Liver (tissue), 3 donors: ENCODE data around the gene SPATA31A6.
"Not testable (repeated sequence)": the region's sequence is repeated elsewhere in the genome, so short reads cannot be mapped to it uniquely, and the experiment has no call there.

ENCODE experiments used
- ATF3 ChIP-seq: IDR thresholded peaks from 2 replicates; pipeline ENCODE4 v1.6.1; 2016; ENCODE audit warnings: antibody characterized with exemption
- FOXA1 ChIP-seq: IDR thresholded peaks from 2 replicates; pipeline ENCODE4 v1.6.1; 2016; ENCODE audit warnings: antibody characterized with exemption
- JUND ChIP-seq, 2 donors: IDR thresholded peaks; 2 replicates each; pipeline ENCODE4 v1.6.1; 2016; ENCODE audit warnings: antibody characterized with exemption in 2 of 2
- RAD21 ChIP-seq, 2 donors: IDR thresholded peaks; 2 replicates each; pipeline ENCODE4 v1.6.1; 2016; ENCODE audit warnings: antibody characterized with exemption in 2 of 2, mild to moderate bottlenecking in 2 of 2
- SP1 ChIP-seq: IDR thresholded peaks from 2 replicates; pipeline ENCODE4 v1.6.1; 2018; ENCODE audit warnings: antibody characterized with exemption, mild to moderate bottlenecking
- TAF1 ChIP-seq: conservative IDR thresholded peaks from 2 replicates; pipeline ENCODE4 v1.6.1; 2016; ENCODE audit warnings: antibody characterized with exemption, mild to moderate bottlenecking
- YY1 ChIP-seq: IDR thresholded peaks from 2 replicates; pipeline ENCODE4 v1.6.1; 2016; ENCODE audit warnings: antibody characterized with exemption, mild to moderate bottlenecking
- TF ChIP-seq, protein P1 (sequence below): fragments of 150-350 bp; IDR thresholded peaks from 2 replicates; pipeline ENCODE4 v1.5.1; 2017; ENCODE audit warnings: improper control_type of control experiment, low read depth, low read length; ENCODE audit not compliant: missing input control
- TF ChIP-seq, protein P2 (sequence below): IDR thresholded peaks from 2 replicates; pipeline ENCODE4 v1.6.1; 2016; ENCODE audit warnings: antibody characterized with exemption
- donor health status: healthy.
- donor health status: healthy.

- not testable (repeated sequence) for TF ChIP-seq TAF1; RAD21 (IDR thresholded peaks at IDR 0.05); FOXA1; JUND (IDR thresholded peaks at IDR 0.05); ATF3; YY1; SP1
- TF ChIP-seq, protein P1, sequence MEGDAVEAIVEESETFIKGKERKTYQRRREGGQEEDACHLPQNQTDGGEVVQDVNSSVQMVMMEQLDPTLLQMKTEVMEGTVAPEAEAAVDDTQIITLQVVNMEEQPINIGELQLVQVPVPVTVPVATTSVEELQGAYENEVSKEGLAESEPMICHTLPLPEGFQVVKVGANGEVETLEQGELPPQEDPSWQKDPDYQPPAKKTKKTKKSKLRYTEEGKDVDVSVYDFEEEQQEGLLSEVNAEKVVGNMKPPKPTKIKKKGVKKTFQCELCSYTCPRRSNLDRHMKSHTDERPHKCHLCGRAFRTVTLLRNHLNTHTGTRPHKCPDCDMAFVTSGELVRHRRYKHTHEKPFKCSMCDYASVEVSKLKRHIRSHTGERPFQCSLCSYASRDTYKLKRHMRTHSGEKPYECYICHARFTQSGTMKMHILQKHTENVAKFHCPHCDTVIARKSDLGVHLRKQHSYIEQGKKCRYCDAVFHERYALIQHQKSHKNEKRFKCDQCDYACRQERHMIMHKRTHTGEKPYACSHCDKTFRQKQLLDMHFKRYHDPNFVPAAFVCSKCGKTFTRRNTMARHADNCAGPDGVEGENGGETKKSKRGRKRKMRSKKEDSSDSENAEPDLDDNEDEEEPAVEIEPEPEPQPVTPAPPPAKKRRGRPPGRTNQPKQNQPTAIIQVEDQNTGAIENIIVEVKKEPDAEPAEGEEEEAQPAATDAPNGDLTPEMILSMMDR, result not testable (repeated sequence)
- TF ChIP-seq, protein P2, sequence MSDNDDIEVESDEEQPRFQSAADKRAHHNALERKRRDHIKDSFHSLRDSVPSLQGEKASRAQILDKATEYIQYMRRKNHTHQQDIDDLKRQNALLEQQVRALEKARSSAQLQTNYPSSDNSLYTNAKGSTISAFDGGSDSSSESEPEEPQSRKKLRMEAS, result not testable (repeated sequence)
Measured at GRCh38 chr9:42233031-42233430, 49.6 kb downstream of the SPATA31A6 start.
